Measurements from ENCODE around the gene OSBPL3.

OSBPL3 gene

GRCh38 chr7:24764011-24764410 lies 216.0 kb downstream of the OSBPL3 start:
- no peak overlapping the region for H3K4me3 ChIP-seq (ENCODE audit: low read length)
- DNase-seq (ENCODE audit: low read depth), result no peak
- no peak for TF ChIP-seq CTCF (conservative IDR thresholded peaks at IDR 0.05; ENCODE audit: low read depth, low read length)

DNA sequence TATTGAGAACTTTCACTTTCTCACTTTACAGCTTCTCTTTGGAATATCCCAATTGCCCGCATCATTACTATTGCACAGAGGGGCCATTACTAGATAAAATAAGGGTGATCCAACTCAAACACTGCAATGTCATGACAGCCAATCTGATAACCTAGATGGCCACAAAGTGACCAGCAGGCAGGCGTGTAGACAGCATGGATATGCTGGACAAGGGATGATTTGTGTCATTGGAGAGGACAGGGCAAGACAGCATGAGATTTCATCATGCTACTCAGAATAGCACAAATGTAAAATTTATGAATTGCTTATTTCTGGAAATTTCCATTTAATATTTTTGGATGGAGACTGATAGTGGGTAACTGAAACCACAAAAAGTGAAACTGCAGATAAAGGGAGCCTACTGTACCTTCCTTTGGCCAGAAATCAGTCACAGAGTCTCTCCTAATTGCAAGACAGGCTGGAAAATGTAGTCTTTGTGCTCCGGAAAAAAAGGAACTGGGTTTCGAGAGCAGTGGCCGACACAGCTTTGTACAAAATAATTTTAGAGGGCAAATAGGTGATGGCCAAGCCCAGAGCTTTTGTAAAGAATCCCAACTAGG lies 216.6 kb downstream of the OSBPL3 start:
- DNase-seq (ENCODE audit: low read depth), result no peak
- TF ChIP-seq CTCF (conservative IDR thresholded peaks at IDR 0.05; ENCODE audit: low read depth, low read length), result no peak
- no peak overlapping the region for H3K4me3 ChIP-seq (ENCODE audit: low read length)

GRCh38 chr7:24762771-24763170 lies 217.2 kb downstream of the OSBPL3 start:
- no peak for DNase-seq (ENCODE audit: low read depth)
- no peak overlapping the region for H3K4me3 ChIP-seq (ENCODE audit: low read length)
- no peak for TF ChIP-seq CTCF (conservative IDR thresholded peaks at IDR 0.05; ENCODE audit: low read depth, low read length)

DNA sequence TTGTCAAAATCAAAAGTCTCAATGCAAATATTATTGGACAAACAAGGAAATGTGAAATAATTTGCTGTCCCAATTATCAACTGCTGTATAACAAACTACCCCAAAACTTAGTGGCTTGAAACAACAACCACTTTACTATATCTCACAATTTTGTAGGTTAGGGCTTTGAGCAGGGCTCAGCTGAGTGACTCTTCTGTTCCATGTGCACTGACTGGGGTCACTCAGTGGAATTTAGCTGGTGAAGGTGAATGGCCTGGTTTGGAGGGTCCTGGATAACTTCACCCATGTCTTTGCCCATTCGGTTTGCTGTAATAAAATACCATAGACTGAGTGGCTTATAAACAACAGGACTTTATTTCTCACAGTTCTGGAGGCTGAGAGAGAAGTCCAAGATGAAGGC lies 219.0 kb downstream of the OSBPL3 start:
- DNase-seq (ENCODE audit: low read depth), result no peak
- no peak for TF ChIP-seq CTCF (conservative IDR thresholded peaks at IDR 0.05; ENCODE audit: low read depth, low read length)
- H3K4me3 ChIP-seq (ENCODE audit: low read length), result no peak overlapping the region

- DNase-seq (ENCODE audit: low read depth), result no peak
- peak within 1 kb of the TSS; percentile 69 for H3K4me3 ChIP-seq (ENCODE audit: low read length)
- TF ChIP-seq CTCF (conservative IDR thresholded peaks at IDR 0.05; ENCODE audit: low read depth, low read length), result no peak
Measured at GRCh38 chr7:24757353-24758275, 222.4 kb downstream of the OSBPL3 start, which contains the start of gene GSDME. Gene GSDME (minus strand): TSS chr7:24757464. CDS start chr7:24749774, 7,690 bp downstream.

GRCh38 chr7:24756545-24757352 lies 223.2 kb downstream of the OSBPL3 start:
- DNase-seq (ENCODE audit: low read depth), result no peak
- peak overlapping the region; percentile 69 for H3K4me3 ChIP-seq (ENCODE audit: low read length)
- TF ChIP-seq CTCF (conservative IDR thresholded peaks at IDR 0.05; ENCODE audit: low read depth, low read length), result no peak

All from retinal pigment epithelial cell (primary cell).